ENCODE results near the gene SFXN3.

Gene SFXN3

GRCh38 chr10:101075775-101076174 is 44.7 kb downstream of the SFXN3 start:
- DNase-seq (ENCODE audit: low spot score): no peak

GRCh38 chr10:101076630-101077029 is 45.6 kb downstream of the SFXN3 start:
- DNase-seq (ENCODE audit: low spot score): no peak

GRCh38 chr10:101079874-101080273 is 48.8 kb downstream of the SFXN3 start:
- DNase-seq (ENCODE audit: low spot score): no peak

DNA sequence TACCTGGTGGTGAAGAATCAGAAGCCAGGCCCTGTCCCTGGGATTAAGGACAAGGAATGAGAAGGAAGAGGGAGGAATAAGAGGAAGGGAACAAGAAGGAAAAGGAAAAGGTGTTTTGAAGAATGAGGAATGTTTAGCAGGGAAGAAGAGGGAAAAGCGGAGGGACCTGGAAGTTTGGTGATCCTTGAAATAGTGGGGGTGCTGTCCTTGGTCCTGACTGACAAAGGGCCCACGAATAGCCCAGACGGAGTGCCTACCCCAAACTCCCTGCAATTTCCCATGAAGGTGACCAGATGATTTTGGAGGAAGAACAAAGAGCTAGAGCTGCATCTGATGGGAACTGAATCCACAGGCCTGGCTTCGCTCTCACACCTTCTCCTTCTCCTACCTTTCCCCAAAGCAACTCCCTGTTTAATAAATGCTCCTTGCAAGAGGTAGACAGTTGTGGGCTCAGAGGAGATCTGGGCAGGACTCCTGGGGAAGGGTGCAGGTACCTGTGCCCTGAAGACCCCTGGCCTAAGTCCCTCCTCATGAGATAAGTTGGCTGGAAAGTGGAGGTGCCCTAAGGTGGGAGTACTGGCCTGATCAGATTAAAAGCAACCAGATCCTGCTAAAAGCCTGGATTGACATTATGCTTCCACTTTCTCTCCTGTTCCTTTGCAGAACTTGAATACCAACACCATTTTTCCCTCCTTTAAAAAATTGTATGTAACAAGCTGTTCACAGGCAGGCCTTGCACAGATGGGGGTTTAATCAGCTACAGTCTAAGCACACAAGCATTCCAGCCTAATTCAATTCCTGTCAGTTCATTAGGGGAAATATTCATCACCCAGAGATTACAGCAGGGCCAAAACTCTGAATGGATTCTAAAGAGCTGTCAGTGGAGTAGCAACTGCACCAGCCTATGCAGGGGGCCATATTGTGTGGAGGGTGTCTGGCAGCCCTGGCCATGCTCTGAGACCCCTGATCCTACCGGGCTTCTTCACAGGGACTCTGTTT is 50.2 kb downstream of the SFXN3 start:
- peak; percentile 57 for DNase-seq (ENCODE audit: low spot score)

DNA sequence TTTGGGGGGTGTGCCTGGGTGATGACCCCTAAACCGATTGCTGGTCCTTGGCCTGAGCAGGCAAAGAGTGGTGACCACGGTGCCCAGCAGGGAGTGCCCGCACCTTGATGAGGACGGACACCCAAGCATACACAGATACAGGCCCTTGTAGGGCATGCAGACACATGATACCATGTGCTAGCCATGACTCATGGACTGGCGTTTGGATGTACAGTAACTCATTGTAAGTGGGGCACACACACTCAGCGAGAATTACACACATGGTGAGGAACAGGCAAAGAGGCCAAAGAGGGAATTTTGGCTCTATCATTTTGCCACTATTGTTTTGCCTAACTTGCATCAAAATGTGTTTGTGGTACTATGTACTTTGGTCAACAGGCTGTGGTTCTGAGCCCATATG is 54.8 kb downstream of the SFXN3 start:
- DNase-seq (ENCODE audit: low spot score): no peak

- no peak for DNase-seq (ENCODE audit: low spot score)
Observed at GRCh38 chr10:101087376-101087775, 56.3 kb downstream of the SFXN3 start.

DNA sequence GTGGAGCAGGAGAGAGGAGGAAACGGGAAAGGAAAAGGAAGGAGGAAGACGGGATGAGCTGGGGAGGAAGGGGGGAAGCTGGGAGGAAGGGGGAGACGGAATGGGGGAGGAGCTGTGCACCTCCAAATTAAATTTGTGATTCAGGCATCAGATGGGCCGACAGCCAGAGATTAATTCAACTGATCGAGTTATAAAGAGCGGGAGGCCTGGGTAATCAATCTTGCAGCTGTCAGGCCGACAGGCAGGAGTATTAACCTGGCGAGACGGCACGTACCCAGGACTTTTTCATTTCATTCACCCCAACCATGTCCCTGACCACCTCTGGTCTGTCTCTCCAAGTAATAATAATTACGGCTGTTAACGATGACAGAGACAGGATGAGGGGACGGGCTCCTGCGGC is 56.9 kb downstream of the SFXN3 start:
- DNase-seq (ENCODE audit: low spot score): no peak

- no peak for DNase-seq (ENCODE audit: low spot score)
Observed at GRCh38 chr10:101089520-101090299, 58.7 kb downstream of the SFXN3 start.

DNA sequence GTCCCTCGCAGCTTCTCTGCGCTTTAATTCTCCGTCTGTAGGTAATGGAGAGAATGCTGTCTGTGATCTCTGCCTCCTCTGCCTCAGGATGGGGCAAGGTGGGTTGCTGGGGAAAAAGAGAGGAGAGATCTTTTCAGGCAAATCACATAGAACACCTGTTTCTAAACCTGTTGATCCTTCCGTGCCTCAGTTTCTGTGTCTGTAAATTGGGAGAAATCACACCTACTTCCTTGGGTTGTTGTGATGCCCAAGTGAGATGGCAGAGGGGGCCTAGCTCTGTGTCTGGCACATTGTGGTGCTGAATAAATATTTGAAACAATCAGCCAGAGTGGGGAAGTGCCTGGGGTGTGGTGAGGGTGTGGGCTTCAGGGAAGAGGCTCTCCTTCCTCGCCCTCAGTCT is 59.6 kb downstream of the SFXN3 start:
- DNase-seq (ENCODE audit: low spot score): no peak
